WTC11 (cell line): ENCODE data around the gene FAM171A1. TPM values are rescaled to one million over a fixed set of nuclear protein-coding genes. Genes with fewer than 3 reads are reported as not detected.

Source experiments
- ATAC-seq: fragments of 200-7000 bp; cut with Tn5 transposase; 2 replicates; pipeline ENCODE4 v1.10.0; 2021; ENCODE audit warnings: mild to moderate bottlenecking, moderate library complexity
- CTCF ChIA-PET: fragments of 300-600 bp; sonication (Branson Sonifier 250); formaldehyde crosslinking; loops from one replicate; lab custom pipeline; 2021; ENCODE audit warnings: antibody characterized with exemption; lab: Charles Lee
- POLR2A ChIA-PET: fragments of 350-600 bp; sonication (Branson Sonifier 250); formaldehyde crosslinking; loops from one replicate; lab custom pipeline; 2021; ENCODE audit warnings: antibody characterized with exemption; lab: Charles Lee
- DNase-seq: peaks from one replicate; pipeline ENCODE4 v3.0.0; 2021; ENCODE audit warnings: low spot score
- H3K27ac Mint-ChIP-seq: 2 replicates; pipeline ENCODE4 v1.8.0; 2021; ENCODE audit warnings: mixed read lengths
- H3K27me3 Mint-ChIP-seq: 2 replicates; pipeline ENCODE4 v1.8.0; 2021; ENCODE audit warnings: low read depth, mild to moderate bottlenecking, moderate library complexity, mixed read lengths
- H3K36me3 Mint-ChIP-seq: 2 replicates; pipeline ENCODE4 v1.8.0; 2021; ENCODE audit warnings: mixed read lengths
- H3K4me1 Mint-ChIP-seq: 2 replicates; pipeline ENCODE4 v1.8.0; 2022; ENCODE audit warnings: mixed read lengths
- H3K4me3 Mint-ChIP-seq: 2 replicates; pipeline ENCODE4 v1.8.0; 2021; ENCODE audit warnings: mild to moderate bottlenecking, moderate library complexity, mixed read lengths
- H3K9me3 Mint-ChIP-seq: 2 replicates; pipeline ENCODE4 v1.8.0; 2021; ENCODE audit warnings: mixed read lengths
- AFF4 ChIP-seq: sonication (generic); formaldehyde crosslinking; IDR thresholded peaks from 2 replicates; pipeline ENCODE4 v1.8.1; 2023; ENCODE audit warnings: mild to moderate bottlenecking, missing genetic modification reagents, borderline replicate concordance
- CDX4 ChIP-seq: fragments of 250-450 bp; sonication (Bioruptor Pico); IDR thresholded peaks from 2 replicates; pipeline ENCODE4 v1.9.0; 2021; ENCODE audit warnings: moderate library complexity, mild to moderate bottlenecking, inconsistent platforms, borderline replicate concordance
- EMX1 ChIP-seq: fragments of 250-450 bp; sonication (Bioruptor Pico); IDR thresholded peaks from 2 replicates; pipeline ENCODE4 v1.8.0; 2021; ENCODE audit warnings: mild to moderate bottlenecking
- FOXJ3 ChIP-seq: sonication (generic); formaldehyde crosslinking; IDR thresholded peaks from 2 replicates; pipeline ENCODE4 v1.9.0; 2021; ENCODE audit warnings: missing genetic modification reagents, mild to moderate bottlenecking, borderline replicate concordance
- GTF2I ChIP-seq: fragments of 250-450 bp; sonication (Bioruptor Pico); conservative IDR thresholded peaks from 2 replicates; pipeline ENCODE4 v1.4.0; 2021; ENCODE audit warnings: mild to moderate bottlenecking
- HMGA2 ChIP-seq: fragments of 250-450 bp; sonication (Bioruptor Pico); IDR thresholded peaks from 2 replicates; pipeline ENCODE4 v1.4.0; 2021; ENCODE audit warnings: mild to moderate bottlenecking, moderate library complexity
- IRF2 ChIP-seq: sonication (generic); formaldehyde crosslinking; IDR thresholded peaks from 2 replicates; pipeline ENCODE4 v1.8.0; 2022; ENCODE audit warnings: low read depth, missing genetic modification reagents, borderline replicate concordance
- OVOL2 ChIP-seq: fragments of 250-450 bp; sonication (Bioruptor Pico); IDR thresholded peaks from 2 replicates; pipeline ENCODE4 v1.9.0; 2021; ENCODE audit warnings: mild to moderate bottlenecking, borderline replicate concordance
- TEAD1 ChIP-seq: sonication (generic); formaldehyde crosslinking; IDR thresholded peaks from 2 replicates; pipeline ENCODE4 v1.8.0; 2022; ENCODE audit warnings: mild to moderate bottlenecking, missing genetic modification reagents
- ZNF138 ChIP-seq: sonication (generic); formaldehyde crosslinking; conservative IDR thresholded peaks from 2 replicates; pipeline ENCODE4 v1.8.1; 2022; ENCODE audit warnings: mild to moderate bottlenecking, moderate library complexity, missing genetic modification reagents
- ZNF425 ChIP-seq: fragments of 250-450 bp; sonication (Bioruptor Pico); conservative IDR thresholded peaks from 2 replicates; pipeline ENCODE4 v1.9.0; 2021; ENCODE audit warnings: mild to moderate bottlenecking
- ZNF671 ChIP-seq: fragments of 250-450 bp; sonication (Bioruptor Pico); IDR thresholded peaks from 2 replicates; pipeline ENCODE4 v1.8.0; 2021; ENCODE audit warnings: mild to moderate bottlenecking
- ZSCAN18 ChIP-seq: fragments of 250-450 bp; sonication (Bioruptor Pico); IDR thresholded peaks from 2 replicates; pipeline ENCODE4 v2.1.2; 2022; ENCODE audit warnings: mild to moderate bottlenecking, moderate library complexity
- total RNA-seq: library from RNA; stranded (reverse); gene quantifications from 3 replicates; pipeline ENCODE4 v1.2.3, GENCODE V29; 2021
- TF ChIP-seq, protein P1 (sequence below): sonication (generic); formaldehyde crosslinking; IDR thresholded peaks from 2 replicates; pipeline ENCODE4 v1.8.0; 2022; ENCODE audit warnings: mild to moderate bottlenecking, missing genetic modification reagents

Gene FAM171A1
- total RNA-seq, 1 experiment from 2014 or later = 33.9 TPM

GRCh38 chr10:15290671-15291070 is 80.4 kb downstream of the FAM171A1 start:
- H3K27ac Mint-ChIP-seq = no peak overlapping the region; the same call in 1 of the 2 replicates

More at GRCh38 chr10:15290671-15291070, 80.4 kb downstream of the FAM171A1 start:
- no peaks in the 10 kb centered on the region for H3K9me3 Mint-ChIP-seq
- H3K36me3 Mint-ChIP-seq = no peaks in the 10 kb centered on the region
- ATAC-seq = no peak
- H3K4me3 Mint-ChIP-seq = no peak overlapping the region
- no peaks in the 10 kb centered on the region for H3K27me3 Mint-ChIP-seq
- DNase-seq = no peak
- peaks cover 29% of the 10 kb centered on the region for H3K4me1 Mint-ChIP-seq
- ChIA-PET CTCF (interaction anchor here (1.9 kb wide), 1 partner anchor 10 kb away, joined by 7 read pairs; no protein-coding TSS in a partner anchor), POLR2A (no interaction called here)
- no peak for TF ChIP-seq CDX4
- no peak for TF ChIP-seq ZNF671 (CRISPR knock-in tag)
- TF ChIP-seq OVOL2 (CRISPR knock-in tag) = no peak
- no peak for TF ChIP-seq ZNF138
- no peak for TF ChIP-seq AFF4 (CRISPR knock-in tag)
- TF ChIP-seq ZSCAN18 (CRISPR knock-in tag) = no peak
- TF ChIP-seq TEAD1 (CRISPR knock-in tag) = no peak
- TF ChIP-seq EMX1 (CRISPR knock-in tag) = no peak
- TF ChIP-seq IRF2 = no peak
- no peak for TF ChIP-seq ZNF425 (CRISPR knock-in tag)
- TF ChIP-seq, protein P1, sequence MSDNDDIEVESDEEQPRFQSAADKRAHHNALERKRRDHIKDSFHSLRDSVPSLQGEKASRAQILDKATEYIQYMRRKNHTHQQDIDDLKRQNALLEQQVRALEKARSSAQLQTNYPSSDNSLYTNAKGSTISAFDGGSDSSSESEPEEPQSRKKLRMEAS (CRISPR knock-in tag) = no peak
- no peak for TF ChIP-seq FOXJ3
- TF ChIP-seq GTF2I (CRISPR knock-in tag) = no peak
- no peak for TF ChIP-seq HMGA2 (CRISPR knock-in tag)
